ENCODE measurements around the gene BCL2L15. TPM values are rescaled to one million over a fixed set of nuclear protein-coding genes. Genes with fewer than 3 reads are reported as not detected.

Gene BCL2L15
- total RNA-seq, 4 donors from 2014 or later, result 0.17 to 86.4 (median 1.4) TPM; not detected in 1

DNA sequence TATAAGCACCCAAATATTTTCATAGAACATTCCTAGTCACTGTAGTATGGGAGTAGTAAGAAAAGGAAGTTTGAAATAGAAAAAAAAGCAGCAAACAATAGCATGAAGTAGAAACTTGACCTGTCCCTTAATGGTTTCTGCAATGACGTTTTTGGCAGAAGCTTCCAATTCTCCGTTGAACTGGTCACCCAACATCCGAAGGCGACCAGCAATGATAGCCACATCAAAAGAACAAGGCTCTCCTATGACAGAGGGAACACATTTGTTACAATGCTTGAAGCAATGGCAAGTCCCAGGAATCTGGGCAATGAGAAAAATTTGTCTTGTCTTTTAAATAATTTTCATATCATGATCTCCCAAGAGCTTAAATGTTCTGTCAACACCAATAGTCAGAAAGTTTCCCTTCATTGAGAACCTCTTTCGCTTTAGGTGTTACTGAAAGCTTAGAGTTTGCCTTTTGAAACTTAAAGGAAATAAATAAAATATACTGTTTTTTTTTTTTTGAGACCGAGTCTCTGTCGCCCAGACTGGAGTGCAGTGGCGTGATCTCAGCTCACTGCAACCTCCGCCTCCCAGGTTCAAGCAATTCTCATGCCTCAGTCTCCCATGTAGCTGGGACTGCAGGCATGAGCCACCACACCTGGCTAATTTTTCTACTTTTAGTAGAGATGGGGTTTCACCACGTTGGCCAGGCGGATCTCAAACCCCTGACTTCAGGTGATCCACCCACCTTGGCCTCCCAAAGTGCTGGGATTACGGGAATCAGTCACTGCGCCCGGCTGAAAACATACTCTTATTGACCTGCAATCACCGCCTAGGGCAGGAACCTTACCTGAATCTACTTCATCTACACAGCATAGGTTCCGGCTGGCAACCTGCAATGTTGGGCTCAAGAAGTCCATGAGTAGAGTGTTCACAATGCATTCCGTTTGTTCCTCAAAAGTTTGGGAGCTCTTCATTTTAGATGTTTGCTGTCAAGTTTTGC is 672 bp downstream of the BCL2L15 start:
- intact Hi-C loops (cut with DNase I; ENCODE audit: low total_unique reads), result no loop called here
- no peak overlapping the region for H3K4me3 ChIP-seq (ENCODE audit: low read depth, poor library complexity, severe bottlenecking)
- TF ChIP-seq, protein P1, sequence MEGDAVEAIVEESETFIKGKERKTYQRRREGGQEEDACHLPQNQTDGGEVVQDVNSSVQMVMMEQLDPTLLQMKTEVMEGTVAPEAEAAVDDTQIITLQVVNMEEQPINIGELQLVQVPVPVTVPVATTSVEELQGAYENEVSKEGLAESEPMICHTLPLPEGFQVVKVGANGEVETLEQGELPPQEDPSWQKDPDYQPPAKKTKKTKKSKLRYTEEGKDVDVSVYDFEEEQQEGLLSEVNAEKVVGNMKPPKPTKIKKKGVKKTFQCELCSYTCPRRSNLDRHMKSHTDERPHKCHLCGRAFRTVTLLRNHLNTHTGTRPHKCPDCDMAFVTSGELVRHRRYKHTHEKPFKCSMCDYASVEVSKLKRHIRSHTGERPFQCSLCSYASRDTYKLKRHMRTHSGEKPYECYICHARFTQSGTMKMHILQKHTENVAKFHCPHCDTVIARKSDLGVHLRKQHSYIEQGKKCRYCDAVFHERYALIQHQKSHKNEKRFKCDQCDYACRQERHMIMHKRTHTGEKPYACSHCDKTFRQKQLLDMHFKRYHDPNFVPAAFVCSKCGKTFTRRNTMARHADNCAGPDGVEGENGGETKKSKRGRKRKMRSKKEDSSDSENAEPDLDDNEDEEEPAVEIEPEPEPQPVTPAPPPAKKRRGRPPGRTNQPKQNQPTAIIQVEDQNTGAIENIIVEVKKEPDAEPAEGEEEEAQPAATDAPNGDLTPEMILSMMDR (IDR thresholded peaks at IDR 0.05), result no peak
- TF ChIP-seq POLR2A (IDR thresholded peaks at IDR 0.05), result no peak
- 66 to 85% methylated on average over 17 of the region's 17 CpGs for WGBS, 2 donors
- DNase-seq (ENCODE audit: low spot score in 2 of 2), result no peak

DNA sequence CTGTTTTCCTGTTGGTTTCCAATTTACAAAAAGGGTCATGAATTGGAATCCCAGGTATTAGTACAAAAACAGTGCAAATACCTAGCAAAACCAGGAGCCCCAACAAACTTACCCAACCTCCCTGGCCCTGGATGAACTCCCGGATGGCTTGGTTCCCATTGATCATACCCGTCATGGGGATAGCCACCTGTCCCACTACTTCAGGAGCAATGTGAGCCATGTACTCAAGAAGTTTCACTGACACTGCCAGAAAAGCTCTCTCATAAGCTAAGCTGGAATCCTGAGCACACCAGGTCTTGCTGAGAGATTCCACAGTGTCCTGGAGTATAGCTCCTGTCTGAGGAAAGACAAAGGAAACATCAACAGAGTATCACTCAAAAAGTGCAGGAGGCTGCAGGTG is 5.7 kb downstream of the BCL2L15 start:
- DNase-seq (ENCODE audit: low spot score in 2 of 2), result no peak
- no peak overlapping the region for H3K4me3 ChIP-seq (ENCODE audit: low read depth, poor library complexity, severe bottlenecking)
- TF ChIP-seq POLR2A (IDR thresholded peaks at IDR 0.05), result no peak
- TF ChIP-seq, protein P1 (IDR thresholded peaks at IDR 0.05), result no peak
- WGBS, 2 donors, result 75 to 94% methylated on average over 2 of the region's 2 CpGs
- intact Hi-C loops (cut with DNase I; ENCODE audit: low total_unique reads), result no loop called here

DNA sequence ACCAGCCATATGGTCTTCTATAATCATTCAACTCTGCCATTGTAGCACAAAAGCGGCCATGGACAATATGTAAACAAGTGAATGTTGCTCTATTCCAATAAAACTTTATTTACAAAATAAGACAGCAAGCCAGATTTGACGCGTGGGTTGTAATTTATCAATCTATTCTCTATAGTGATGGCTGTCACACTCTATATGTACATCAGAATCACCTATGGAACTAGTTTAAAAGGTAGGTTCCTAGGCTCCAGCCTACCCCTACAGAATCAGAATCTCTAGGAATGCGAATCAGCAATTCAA is 7.7 kb downstream of the BCL2L15 start:
- TF ChIP-seq, protein P1 (IDR thresholded peaks at IDR 0.05), result no peak
- no peak for TF ChIP-seq POLR2A (IDR thresholded peaks at IDR 0.05)
- H3K4me3 ChIP-seq (ENCODE audit: low read depth, poor library complexity, severe bottlenecking), result no peak overlapping the region
- intact Hi-C loops (cut with DNase I; ENCODE audit: low total_unique reads), result no loop called here
- 93 to 96% methylated on average over 4 of the region's 4 CpGs for WGBS, 2 donors
- no peak for DNase-seq (ENCODE audit: low spot score in 2 of 2)

DNA sequence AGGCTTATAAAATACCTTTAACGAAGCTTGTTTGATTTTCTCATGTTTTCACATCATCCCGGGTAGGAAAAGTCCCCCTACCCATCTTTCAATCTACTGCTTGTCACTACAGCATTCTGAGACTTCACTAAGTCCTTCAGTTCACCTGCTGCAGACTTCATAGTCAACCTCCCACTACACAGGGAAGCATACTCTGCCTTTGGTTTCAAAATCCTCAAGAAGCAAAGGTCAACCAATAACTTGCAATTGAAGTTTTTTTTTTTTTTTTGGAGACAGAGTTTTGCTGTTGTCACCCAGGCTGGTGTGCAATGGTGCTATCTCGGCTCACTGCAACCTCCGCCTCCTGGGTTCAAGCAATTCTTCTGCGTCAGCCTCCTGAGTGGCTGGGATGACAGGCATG is 11.2 kb downstream of the BCL2L15 start:
- intact Hi-C loops (cut with DNase I; ENCODE audit: low total_unique reads), result no loop called here
- TF ChIP-seq, protein P1 (IDR thresholded peaks at IDR 0.05), result no peak
- TF ChIP-seq POLR2A (IDR thresholded peaks at IDR 0.05), result no peak
- 89 to 94% methylated on average over 5 of the region's 5 CpGs for WGBS, 2 donors
- DNase-seq (ENCODE audit: low spot score in 2 of 2), result no peak
- H3K4me3 ChIP-seq (ENCODE audit: low read depth, poor library complexity, severe bottlenecking), result no peak overlapping the region

DNA sequence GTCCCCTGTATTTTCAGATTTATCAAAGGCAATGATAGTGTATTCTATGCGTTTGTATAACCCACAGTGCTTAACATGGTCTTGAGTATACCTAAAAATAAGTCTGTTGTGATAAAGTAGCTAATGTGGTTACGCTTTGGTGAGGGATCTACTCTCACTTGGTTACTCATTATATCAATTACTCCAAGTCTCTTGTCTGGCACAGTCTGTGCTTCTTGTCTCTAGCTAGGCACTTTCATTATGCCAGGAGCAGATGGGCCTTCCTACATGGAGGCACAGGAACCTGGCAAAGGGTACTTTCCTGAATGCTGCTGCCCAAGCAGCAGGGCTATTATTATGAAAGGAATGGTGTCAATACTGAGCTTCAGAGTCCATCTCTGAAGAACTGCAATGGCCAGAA is 11.7 kb downstream of the BCL2L15 start:
- TF ChIP-seq POLR2A (IDR thresholded peaks at IDR 0.05), result no peak
- TF ChIP-seq, protein P1 (IDR thresholded peaks at IDR 0.05), result no peak
- intact Hi-C loops (cut with DNase I; ENCODE audit: low total_unique reads), result no loop called here
- DNase-seq (ENCODE audit: low spot score in 2 of 2), result no peak
- no peak overlapping the region for H3K4me3 ChIP-seq (ENCODE audit: low read depth, poor library complexity, severe bottlenecking)
- WGBS, 2 donors, result 94 to 95% methylated on average over 2 of the region's 2 CpGs

Measured in lower leg skin (tissue), 4 donors.